ENCODE results near the gene RNU6-1.

The RNU6-1 gene

DNA sequence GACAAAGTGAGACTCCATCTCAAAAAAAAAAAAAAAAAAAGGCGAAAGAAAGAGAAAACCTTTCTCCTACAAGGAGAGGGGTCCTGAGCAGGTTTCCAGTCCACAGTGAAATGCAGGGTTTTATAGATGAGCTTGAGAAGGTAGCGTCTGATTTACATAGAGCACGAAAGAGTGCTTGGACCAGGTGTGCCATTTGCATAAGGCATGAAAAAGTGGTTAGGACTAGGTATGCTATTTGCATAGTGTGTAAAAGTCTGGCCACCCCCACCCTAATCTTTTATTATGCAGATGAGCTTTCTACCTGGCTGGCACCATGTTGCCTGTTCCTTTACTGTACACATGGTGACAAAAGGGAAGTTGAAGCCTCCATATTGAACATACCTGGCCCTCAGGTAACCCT lies 13.6 kb upstream of the RNU6-1 start (continued):
- no peak for TF ChIP-seq ZNF8 (CRISPR knock-in tag; IDR thresholded peaks at IDR 0.05)

DNA sequence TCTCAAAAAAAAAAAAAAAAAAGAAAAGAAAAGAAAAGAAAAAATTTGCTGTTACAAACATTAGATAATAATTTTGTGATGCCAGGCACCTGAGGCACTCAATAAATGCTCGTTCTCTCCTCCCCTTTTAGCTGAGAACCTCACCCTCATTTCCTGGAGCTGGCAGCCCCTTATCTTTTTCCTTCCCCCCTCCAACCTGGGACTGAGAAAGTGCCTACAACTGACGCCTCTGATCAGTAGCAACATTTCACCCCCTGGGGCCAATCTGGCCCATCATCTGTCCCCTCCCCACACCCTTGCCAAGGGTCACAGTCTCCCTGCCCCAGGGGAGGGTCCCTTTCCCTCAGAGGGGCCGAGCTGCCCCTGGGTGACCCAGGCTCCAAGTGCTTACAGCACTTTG lies 12.6 kb upstream of the RNU6-1 start:
- TF ChIP-seq, protein P1, sequence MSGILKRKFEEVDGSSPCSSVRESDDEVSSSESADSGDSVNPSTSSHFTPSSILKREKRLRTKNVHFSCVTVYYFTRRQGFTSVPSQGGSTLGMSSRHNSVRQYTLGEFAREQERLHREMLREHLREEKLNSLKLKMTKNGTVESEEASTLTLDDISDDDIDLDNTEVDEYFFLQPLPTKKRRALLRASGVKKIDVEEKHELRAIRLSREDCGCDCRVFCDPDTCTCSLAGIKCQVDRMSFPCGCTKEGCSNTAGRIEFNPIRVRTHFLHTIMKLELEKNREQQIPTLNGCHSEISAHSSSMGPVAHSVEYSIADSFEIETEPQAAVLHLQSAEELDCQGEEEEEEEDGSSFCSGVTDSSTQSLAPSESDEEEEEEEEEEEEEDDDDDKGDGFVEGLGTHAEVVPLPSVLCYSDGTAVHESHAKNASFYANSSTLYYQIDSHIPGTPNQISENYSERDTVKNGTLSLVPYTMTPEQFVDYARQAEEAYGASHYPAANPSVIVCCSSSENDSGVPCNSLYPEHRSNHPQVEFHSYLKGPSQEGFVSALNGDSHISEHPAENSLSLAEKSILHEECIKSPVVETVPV (CRISPR knock-in tag; IDR thresholded peaks at IDR 0.05): no peak
- TF ChIP-seq BACH2 (CRISPR knock-in tag; IDR thresholded peaks at IDR 0.05; ENCODE audit: borderline replicate concordance) (no peak), ZNF565 (CRISPR knock-in tag; conservative IDR thresholded peaks at IDR 0.05; ENCODE audit: low read depth) (no peak), RARB (CRISPR knock-in tag; IDR thresholded peaks at IDR 0.05) (no peak), CSDC2 (CRISPR knock-in tag; IDR thresholded peaks at IDR 0.05) (no peak), TCF4 (CRISPR knock-in tag; IDR thresholded peaks at IDR 0.05; ENCODE audit: borderline replicate concordance) (no peak), ESRRG (CRISPR knock-in tag; IDR thresholded peaks at IDR 0.05) (no peak), SNAI2 (CRISPR knock-in tag; IDR thresholded peaks at IDR 0.05) (no peak), ZNF8 (CRISPR knock-in tag; IDR thresholded peaks at IDR 0.05) (no peak), ARNTL (CRISPR knock-in tag; IDR thresholded peaks at IDR 0.05; ENCODE audit: borderline replicate concordance, low read depth) (no peak), GLIS3 (CRISPR knock-in tag; IDR thresholded peaks at IDR 0.05) (no peak), TOX (CRISPR knock-in tag; IDR thresholded peaks at IDR 0.05; ENCODE audit: borderline replicate concordance) (no peak), ISL1 (CRISPR knock-in tag; IDR thresholded peaks at IDR 0.05) (no peak), PPARA (CRISPR knock-in tag; IDR thresholded peaks at IDR 0.05; ENCODE audit: borderline replicate concordance) (no peak), ZFP3 (CRISPR knock-in tag; IDR thresholded peaks at IDR 0.05) (no peak), OSR1 (CRISPR knock-in tag; IDR thresholded peaks at IDR 0.05) (no peak)
- TF ChIP-seq, protein P2, sequence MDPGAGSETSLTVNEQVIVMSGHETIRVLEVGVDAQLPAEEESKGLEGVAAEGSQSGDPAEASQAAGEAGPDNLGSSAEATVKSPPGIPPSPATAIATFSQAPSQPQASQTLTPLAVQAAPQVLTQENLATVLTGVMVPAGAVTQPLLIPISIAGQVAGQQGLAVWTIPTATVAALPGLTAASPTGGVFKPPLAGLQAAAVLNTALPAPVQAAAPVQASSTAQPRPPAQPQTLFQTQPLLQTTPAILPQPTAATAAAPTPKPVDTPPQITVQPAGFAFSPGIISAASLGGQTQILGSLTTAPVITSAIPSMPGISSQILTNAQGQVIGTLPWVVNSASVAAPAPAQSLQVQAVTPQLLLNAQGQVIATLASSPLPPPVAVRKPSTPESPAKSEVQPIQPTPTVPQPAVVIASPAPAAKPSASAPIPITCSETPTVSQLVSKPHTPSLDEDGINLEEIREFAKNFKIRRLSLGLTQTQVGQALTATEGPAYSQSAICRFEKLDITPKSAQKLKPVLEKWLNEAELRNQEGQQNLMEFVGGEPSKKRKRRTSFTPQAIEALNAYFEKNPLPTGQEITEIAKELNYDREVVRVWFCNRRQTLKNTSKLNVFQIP (CRISPR knock-in tag; IDR thresholded peaks at IDR 0.05; ENCODE audit: borderline replicate concordance, low read depth): no peak
- TF ChIP-seq, protein P3, sequence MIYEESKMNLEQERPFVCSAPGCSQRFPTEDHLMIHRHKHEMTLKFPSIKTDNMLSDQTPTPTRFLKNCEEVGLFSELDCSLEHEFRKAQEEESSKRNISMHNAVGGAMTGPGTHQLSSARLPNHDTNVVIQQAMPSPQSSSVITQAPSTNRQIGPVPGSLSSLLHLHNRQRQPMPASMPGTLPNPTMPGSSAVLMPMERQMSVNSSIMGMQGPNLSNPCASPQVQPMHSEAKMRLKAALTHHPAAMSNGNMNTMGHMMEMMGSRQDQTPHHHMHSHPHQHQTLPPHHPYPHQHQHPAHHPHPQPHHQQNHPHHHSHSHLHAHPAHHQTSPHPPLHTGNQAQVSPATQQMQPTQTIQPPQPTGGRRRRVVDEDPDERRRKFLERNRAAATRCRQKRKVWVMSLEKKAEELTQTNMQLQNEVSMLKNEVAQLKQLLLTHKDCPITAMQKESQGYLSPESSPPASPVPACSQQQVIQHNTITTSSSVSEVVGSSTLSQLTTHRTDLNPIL (CRISPR knock-in tag; IDR thresholded peaks at IDR 0.05; ENCODE audit: low read depth): no peak
- TF ChIP-seq, protein P4, sequence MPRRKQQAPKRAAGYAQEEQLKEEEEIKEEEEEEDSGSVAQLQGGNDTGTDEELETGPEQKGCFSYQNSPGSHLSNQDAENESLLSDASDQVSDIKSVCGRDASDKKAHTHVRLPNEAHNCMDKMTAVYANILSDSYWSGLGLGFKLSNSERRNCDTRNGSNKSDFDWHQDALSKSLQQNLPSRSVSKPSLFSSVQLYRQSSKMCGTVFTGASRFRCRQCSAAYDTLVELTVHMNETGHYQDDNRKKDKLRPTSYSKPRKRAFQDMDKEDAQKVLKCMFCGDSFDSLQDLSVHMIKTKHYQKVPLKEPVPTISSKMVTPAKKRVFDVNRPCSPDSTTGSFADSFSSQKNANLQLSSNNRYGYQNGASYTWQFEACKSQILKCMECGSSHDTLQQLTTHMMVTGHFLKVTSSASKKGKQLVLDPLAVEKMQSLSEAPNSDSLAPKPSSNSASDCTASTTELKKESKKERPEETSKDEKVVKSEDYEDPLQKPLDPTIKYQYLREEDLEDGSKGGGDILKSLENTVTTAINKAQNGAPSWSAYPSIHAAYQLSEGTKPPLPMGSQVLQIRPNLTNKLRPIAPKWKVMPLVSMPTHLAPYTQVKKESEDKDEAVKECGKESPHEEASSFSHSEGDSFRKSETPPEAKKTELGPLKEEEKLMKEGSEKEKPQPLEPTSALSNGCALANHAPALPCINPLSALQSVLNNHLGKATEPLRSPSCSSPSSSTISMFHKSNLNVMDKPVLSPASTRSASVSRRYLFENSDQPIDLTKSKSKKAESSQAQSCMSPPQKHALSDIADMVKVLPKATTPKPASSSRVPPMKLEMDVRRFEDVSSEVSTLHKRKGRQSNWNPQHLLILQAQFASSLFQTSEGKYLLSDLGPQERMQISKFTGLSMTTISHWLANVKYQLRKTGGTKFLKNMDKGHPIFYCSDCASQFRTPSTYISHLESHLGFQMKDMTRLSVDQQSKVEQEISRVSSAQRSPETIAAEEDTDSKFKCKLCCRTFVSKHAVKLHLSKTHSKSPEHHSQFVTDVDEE (CRISPR knock-in tag; IDR thresholded peaks at IDR 0.05): no peak
- no peak for ATAC-seq

DNA sequence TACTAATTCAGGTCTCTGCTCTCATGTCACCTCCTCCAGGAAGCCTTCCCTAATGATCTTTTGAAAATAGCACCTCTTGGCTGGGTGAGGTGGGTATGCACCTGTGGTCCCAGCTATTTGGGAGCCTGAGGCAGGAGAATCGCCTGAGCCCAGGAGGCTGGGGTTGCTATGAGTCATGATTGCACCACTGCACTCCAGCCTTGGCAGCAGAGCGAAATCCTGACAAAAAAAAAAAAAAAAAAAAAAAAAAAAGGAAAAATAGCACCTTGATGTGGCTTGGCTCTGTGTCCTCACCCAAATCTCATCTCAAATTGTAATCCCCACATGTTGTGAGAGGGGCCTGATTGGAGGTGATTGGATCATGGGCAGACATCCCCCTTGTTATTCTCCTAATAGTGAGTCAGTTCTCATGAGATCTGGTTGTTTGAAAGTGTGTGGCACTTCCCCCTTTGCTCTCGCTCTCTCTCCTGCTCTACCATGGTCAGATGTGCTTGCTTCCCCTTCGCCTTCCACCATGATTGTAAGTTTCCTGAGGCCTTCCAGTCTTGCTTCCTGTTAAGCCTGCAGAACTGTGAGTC lies 11.2 kb upstream of the RNU6-1 start:
- TF ChIP-seq SNAI2 (CRISPR knock-in tag; IDR thresholded peaks at IDR 0.05): no peak
- no peak for TF ChIP-seq PPARA (CRISPR knock-in tag; IDR thresholded peaks at IDR 0.05; ENCODE audit: borderline replicate concordance)
- no peak for TF ChIP-seq ZNF8 (CRISPR knock-in tag; IDR thresholded peaks at IDR 0.05)
- TF ChIP-seq ZFP30 (CRISPR knock-in tag; IDR thresholded peaks at IDR 0.05): no peak
- TF ChIP-seq, protein P3 (CRISPR knock-in tag; IDR thresholded peaks at IDR 0.05; ENCODE audit: low read depth): no peak
- no peak for TF ChIP-seq BACH2 (CRISPR knock-in tag; IDR thresholded peaks at IDR 0.05; ENCODE audit: borderline replicate concordance)
- TF ChIP-seq, protein P2 (CRISPR knock-in tag; IDR thresholded peaks at IDR 0.05; ENCODE audit: borderline replicate concordance, low read depth): no peak
- no peak for TF ChIP-seq ZC3H10 (CRISPR knock-in tag; IDR thresholded peaks at IDR 0.05)
- no peak for TF ChIP-seq ESRRG (CRISPR knock-in tag; IDR thresholded peaks at IDR 0.05)
- TF ChIP-seq, protein P1 (CRISPR knock-in tag; IDR thresholded peaks at IDR 0.05): no peak
- TF ChIP-seq GLIS3 (CRISPR knock-in tag; IDR thresholded peaks at IDR 0.05): no peak
- TF ChIP-seq, protein P4 (CRISPR knock-in tag; IDR thresholded peaks at IDR 0.05): no peak
- TF ChIP-seq ISL1 (CRISPR knock-in tag; IDR thresholded peaks at IDR 0.05): no peak
- TF ChIP-seq CSDC2 (CRISPR knock-in tag; IDR thresholded peaks at IDR 0.05): no peak
- no peak for TF ChIP-seq TCF4 (CRISPR knock-in tag; IDR thresholded peaks at IDR 0.05; ENCODE audit: borderline replicate concordance)
- no peak for ATAC-seq
